Activated naive CD4-positive, alpha-beta T cell treated with anti-CD3 and anti-CD28 coated beads for 36 hours (primary cell): ENCODE results near the gene CIC. TPM values are rescaled to one million over a fixed set of nuclear protein-coding genes. Genes with fewer than 3 reads are reported as not detected.

Experiments used
- CTCF ChIA-PET: fragments of 350-600 bp; sonication (Branson Sonifier 250); formaldehyde crosslinking; loops from one replicate; lab custom pipeline; 2021; ENCODE audit warnings: antibody characterized with exemption; lab: Charles Lee
- DNase-seq: peaks from one replicate; pipeline ENCODE4 v3.0.0-alpha.2; 2020
- H3K27ac Mint-ChIP-seq: one replicate; pipeline ENCODE4 v1.8.0; 2021; ENCODE audit warnings: mild to moderate bottlenecking, mixed read lengths
- H3K27me3 Mint-ChIP-seq: one replicate; pipeline ENCODE4 v1.8.0; 2021; ENCODE audit warnings: low read depth, mixed read lengths
- H3K36me3 Mint-ChIP-seq: one replicate; pipeline ENCODE4 v1.8.0; 2021; ENCODE audit warnings: low read depth, mixed read lengths
- H3K4me1 Mint-ChIP-seq: one replicate; pipeline ENCODE4 v1.8.0; 2021; ENCODE audit warnings: low read depth, mixed read lengths
- H3K4me3 Mint-ChIP-seq: one replicate; pipeline ENCODE4 v1.8.0; 2021; ENCODE audit warnings: mild to moderate bottlenecking, moderate library complexity, mixed read lengths
- H3K9me3 Mint-ChIP-seq: one replicate; pipeline ENCODE4 v1.8.0; 2021; ENCODE audit warnings: mixed read lengths
- intact Hi-C: fragments of 100-400 bp; cut with micrococcal nuclease; formaldehyde crosslinking; loops from one replicate; pipeline ENCODE4 v1.15.1; 2023
- total RNA-seq, 2 experiments: library from RNA; stranded (reverse); gene quantifications; one replicate each; pipeline ENCODE4 v1.2.3, GENCODE V29; 2021

The CIC gene
- total RNA-seq, 2 experiments from 2014 or later = 60.2 to 61.5 TPM

DNA sequence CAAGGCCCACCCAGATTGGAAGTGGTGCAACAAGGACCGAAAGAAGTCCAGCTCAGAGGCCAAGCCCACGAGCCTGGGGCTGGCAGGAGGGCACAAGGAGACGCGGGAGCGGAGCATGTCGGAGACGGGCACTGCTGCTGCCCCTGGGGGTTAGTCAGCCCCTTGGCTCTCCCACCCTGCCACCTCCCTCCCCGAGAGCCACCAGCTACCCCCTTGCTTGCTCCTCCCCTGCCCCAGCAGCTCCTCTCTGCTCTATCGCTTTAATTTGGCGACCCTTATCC is 18.7 kb downstream of the CIC start:
- Mint-ChIP-seq H3K27me3 (no peaks in the 10 kb centered on the region), H3K27ac (no peak overlapping the region), H3K4me3 (no peak overlapping the region), H3K36me3 (peaks cover 9% of the 10 kb centered on the region), H3K9me3 (no peaks in the 10 kb centered on the region), H3K4me1 (peaks cover 22% of the 10 kb centered on the region)
- CTCF ChIA-PET = interaction anchor here (1.7 kb wide), 1 partner anchor 9 kb away, joined by 6 read pairs; no protein-coding TSS in a partner anchor
- DNase-seq = no peak
- intact Hi-C loops = no loop called here

DNA sequence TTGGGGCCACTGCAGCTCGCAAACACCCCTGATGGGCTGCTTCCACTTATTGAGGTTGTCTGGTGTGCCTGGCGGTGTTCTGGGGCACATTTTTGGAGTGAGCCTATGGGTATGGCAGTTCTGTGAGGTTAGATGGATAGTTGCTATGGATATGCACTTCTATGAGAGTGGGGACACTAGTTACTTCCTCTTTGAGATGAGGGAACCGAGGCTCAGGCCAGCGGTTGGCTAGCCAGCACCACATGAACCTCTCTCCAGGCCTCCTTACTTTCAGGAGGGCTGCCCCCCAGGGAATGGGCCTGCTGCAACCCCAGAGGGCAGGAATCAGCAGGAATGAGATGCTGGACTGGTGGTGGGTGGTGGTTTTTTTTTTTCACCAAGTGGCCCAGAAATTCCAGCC is 19.3 kb downstream of the CIC start:
- Mint-ChIP-seq H3K27ac (no peak overlapping the region), H3K9me3 (no peaks in the 10 kb centered on the region), H3K36me3 (peaks cover 9% of the 10 kb centered on the region), H3K27me3 (no peaks in the 10 kb centered on the region), H3K4me1 (peaks cover 22% of the 10 kb centered on the region), H3K4me3 (no peak overlapping the region)
- CTCF ChIA-PET = interaction anchor here (0.9 to 1.7 kb wide), 2 partner anchors 8 to 9 kb away, joined by 3 to 6 read pairs; no protein-coding TSS in a partner anchor
- DNase-seq = no peak
- intact Hi-C loops = no loop called here

DNA sequence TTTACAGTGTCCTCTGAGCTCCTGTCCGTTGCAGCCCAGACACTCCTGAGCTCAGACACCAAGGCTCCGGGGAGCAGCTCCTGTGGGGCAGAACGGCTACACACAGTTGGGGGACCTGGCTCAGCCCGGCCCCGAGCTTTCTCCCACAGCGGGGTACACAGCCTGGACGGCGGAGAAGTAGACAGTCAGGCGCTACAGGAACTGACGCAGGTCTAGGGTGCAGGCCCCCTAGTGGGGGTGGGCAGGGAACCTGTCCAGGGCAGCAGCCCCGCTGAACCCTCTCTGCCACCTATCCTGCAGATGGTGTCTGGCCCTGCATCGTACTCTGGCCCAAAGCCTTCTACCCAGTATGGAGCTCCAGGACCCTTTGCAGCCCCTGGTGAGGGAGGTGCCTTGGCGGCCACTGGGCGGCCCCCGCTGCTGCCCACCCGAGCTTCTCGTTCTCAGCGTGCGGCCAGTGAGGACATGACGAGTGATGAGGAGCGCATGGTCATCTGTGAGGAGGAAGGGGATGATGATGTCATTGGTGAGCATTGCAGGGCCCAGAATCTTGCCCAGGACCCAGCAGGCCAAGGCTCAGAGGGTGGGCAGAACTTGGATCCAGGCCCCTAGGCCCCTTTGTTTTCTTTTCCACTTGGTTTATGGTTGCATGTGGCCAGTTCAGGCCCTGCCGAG is 20.0 kb downstream of the CIC start:
- H3K9me3 Mint-ChIP-seq = no peaks in the 10 kb centered on the region
- no peaks in the 10 kb centered on the region for H3K27me3 Mint-ChIP-seq
- peaks cover 9% of the 10 kb centered on the region for H3K36me3 Mint-ChIP-seq
- CTCF ChIA-PET = interaction anchor here (0.6 to 0.9 kb wide), 2 partner anchors 10 to 125 kb away, joined by 3 read pairs; no protein-coding TSS in a partner anchor
- H3K27ac Mint-ChIP-seq = no peak overlapping the region
- H3K4me3 Mint-ChIP-seq = no peak overlapping the region
- intact Hi-C loops = no loop called here
- peaks cover 22% of the 10 kb centered on the region for H3K4me1 Mint-ChIP-seq
- no peak for DNase-seq

DNA sequence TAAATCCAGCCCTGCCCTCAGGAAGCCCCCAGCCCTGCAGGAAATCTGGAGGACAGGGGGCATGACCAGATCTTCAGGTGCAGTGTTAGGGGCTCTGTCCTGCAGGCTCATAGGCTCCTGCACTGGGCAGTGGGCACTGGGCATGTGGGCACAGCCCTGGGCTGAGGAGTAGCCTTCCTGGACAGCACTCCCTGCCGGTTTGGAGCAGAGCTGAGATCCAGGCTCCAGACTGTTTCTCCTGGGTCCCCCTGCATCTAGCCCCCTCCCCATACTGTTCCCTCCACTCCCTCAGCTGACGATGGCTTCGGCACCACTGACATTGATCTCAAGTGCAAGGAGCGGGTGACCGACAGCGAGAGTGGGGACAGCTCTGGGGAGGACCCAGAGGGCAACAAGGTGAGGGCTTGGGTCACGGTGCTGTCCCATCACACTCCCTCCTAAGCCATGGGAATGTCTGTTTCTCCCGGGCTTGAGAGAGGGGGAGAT is 20.5 kb downstream of the CIC start:
- no peak overlapping the region for H3K27ac Mint-ChIP-seq
- CTCF ChIA-PET = interaction anchor here (0.6 to 1.2 kb wide), 2 partner anchors 11 to 126 kb away, joined by 3 read pairs; no protein-coding TSS in a partner anchor
- H3K4me1 Mint-ChIP-seq = peaks cover 21% of the 10 kb centered on the region
- H3K36me3 Mint-ChIP-seq = peaks cover 9% of the 10 kb centered on the region
- no peak overlapping the region for H3K4me3 Mint-ChIP-seq
- intact Hi-C loops = no loop called here
- no peaks in the 10 kb centered on the region for H3K9me3 Mint-ChIP-seq
- DNase-seq = no peak
- H3K27me3 Mint-ChIP-seq = no peaks in the 10 kb centered on the region

DNA sequence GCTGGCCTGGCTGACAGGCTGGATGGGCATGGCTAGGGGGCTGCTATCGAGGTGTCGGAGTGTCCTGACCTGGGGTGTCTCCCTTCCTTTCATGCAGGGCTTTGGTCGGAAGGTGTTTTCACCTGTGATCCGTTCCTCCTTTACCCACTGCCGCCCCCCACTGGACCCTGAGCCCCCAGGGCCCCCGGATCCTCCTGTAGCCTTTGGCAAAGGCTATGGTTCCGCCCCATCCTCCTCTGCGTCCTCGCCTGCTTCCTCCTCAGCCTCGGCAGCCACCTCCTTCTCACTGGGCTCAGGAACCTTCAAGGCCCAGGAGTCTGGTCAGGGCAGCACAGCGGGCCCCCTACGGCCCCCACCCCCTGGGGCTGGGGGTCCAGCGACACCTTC is 21.1 kb downstream of the CIC start:
- DNase-seq = no peak
- intact Hi-C loops = no loop called here
- Mint-ChIP-seq H3K27ac (no peak overlapping the region), H3K27me3 (no peaks in the 10 kb centered on the region), H3K4me3 (no peak overlapping the region), H3K9me3 (no peaks in the 10 kb centered on the region), H3K4me1 (peaks cover 16% of the 10 kb centered on the region), H3K36me3 (peaks cover 9% of the 10 kb centered on the region)
- CTCF ChIA-PET = interaction anchor here (1.2 kb wide), 1 partner anchor 10 kb away, joined by 3 read pairs; no protein-coding TSS in a partner anchor

DNA sequence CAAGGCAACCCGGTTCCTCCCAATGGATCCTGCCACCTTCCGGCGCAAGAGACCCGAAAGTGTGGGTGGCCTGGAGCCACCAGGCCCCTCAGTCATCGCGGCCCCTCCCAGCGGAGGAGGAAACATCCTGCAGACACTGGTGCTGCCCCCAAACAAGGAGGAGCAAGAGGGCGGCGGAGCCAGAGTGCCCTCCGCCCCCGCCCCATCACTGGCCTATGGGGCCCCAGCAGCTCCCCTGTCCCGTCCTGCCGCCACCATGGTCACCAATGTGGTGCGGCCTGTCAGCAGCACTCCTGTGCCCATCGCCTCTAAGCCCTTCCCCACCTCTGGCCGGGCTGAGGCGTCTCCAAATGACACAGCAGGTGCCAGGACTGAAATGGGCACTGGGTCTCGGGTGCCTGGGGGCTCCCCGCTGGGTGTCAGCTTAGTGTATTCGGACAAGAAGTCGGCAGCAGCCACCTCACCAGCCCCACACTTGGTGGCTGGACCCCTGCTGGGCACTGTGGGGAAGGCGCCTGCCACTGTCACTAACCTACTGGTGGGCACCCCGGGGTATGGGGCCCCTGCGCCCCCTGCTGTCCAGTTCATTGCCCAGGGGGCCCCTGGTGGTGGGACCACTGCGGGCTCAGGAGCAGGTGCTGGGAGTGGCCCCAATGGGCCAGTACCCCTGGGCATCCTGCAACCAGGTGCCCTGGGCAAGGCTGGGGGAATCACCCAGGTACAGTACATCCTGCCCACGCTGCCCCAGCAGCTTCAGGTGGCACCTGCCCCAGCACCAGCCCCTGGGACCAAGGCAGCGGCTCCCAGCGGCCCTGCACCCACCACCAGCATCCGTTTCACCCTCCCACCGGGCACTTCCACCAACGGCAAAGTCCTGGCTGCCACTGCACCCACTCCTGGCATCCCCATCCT is 21.7 kb downstream of the CIC start:
- Mint-ChIP-seq H3K36me3 (peaks cover 9% of the 10 kb centered on the region), H3K27ac (peak overlapping the region; percentile 65), H3K4me3 (no peak overlapping the region), H3K9me3 (no peaks in the 10 kb centered on the region), H3K27me3 (no peaks in the 10 kb centered on the region), H3K4me1 (peaks cover 9% of the 10 kb centered on the region)
- CTCF ChIA-PET = interaction anchor here (1.2 to 2.3 kb wide), 2 partner anchors 9 to 11 kb away, joined by 3 to 6 read pairs; no protein-coding TSS in a partner anchor
- intact Hi-C loops = no loop called here
- DNase-seq = peak; percentile 40

DNA sequence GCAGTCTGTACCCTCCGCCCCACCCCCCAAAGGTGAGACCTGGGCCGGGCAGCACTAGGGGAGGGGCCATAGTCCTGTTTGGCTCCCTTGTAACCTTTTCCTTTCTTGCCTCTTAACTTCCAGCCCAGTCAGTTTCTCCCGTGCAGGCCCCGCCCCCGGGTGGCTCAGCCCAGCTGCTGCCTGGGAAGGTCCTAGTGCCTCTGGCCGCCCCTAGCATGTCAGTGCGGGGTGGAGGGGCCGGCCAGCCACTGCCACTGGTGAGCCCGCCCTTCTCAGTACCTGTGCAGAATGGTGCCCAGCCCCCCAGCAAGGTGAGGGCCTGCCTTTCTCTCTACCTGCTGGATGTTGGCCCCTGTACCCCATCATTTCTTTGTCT is 22.4 kb downstream of the CIC start:
- Mint-ChIP-seq H3K36me3 (peaks cover 9% of the 10 kb centered on the region), H3K9me3 (no peaks in the 10 kb centered on the region), H3K27ac (peak overlapping the region; percentile 65), H3K27me3 (no peaks in the 10 kb centered on the region), H3K4me1 (peaks cover 4% of the 10 kb centered on the region), H3K4me3 (no peak overlapping the region)
- intact Hi-C loops = no loop called here
- DNase-seq = no peak
- CTCF ChIA-PET = interaction anchor here (2.3 kb wide), 1 partner anchor 12 kb away, joined by 6 read pairs; no protein-coding TSS in a partner anchor

DNA sequence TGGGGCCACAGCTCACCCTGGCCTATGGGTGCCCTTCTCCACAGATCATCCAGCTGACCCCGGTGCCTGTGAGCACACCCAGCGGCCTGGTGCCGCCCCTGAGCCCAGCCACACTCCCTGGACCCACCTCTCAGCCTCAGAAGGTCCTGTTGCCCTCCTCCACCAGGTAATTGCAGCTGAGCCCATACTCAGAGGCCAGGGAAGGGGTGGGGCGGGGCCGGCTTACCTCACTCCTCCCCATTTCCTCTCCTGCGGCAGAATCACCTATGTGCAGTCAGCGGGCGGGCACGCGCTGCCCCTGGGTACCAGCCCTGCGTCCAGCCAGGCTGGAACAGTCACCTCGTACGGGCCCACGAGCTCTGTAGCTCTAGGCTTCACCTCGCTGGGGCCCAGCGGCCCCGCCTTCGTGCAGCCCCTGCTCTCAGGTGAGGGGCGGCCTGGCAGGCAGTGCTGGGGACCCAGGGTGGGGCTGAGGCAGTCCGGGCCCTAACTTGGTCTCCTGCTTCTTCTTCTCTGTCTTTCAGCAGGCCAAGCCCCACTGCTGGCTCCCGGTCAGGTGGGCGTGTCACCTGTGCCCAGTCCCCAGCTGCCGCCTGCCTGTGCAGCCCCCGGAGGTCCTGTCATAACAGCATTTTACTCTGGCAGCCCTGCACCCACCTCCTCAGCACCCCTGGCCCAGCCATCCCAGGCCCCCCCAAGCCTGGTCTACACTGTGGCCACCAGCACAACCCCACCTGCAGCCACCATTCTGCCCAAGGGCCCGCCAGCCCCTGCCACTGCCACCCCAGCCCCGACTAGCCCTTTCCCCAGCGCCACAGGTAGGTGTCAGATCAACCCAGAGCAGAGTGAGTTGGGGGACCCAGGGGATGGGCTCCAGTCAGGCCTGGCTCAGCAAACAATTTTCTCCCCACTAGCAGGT is 23.2 kb downstream of the CIC start:
- Mint-ChIP-seq H3K9me3 (no peaks in the 10 kb centered on the region), H3K27ac (no peak overlapping the region), H3K4me3 (no peak overlapping the region), H3K27me3 (no peaks in the 10 kb centered on the region), H3K4me1 (peaks cover 4% of the 10 kb centered on the region), H3K36me3 (peaks cover 9% of the 10 kb centered on the region)
- no peak for DNase-seq
- CTCF ChIA-PET = interaction anchor here (1.1 to 2.3 kb wide), 2 partner anchors 13 to 41 kb away, joined by 4 to 6 read pairs; no protein-coding TSS in a partner anchor
- intact Hi-C loops = no loop called here

DNA sequence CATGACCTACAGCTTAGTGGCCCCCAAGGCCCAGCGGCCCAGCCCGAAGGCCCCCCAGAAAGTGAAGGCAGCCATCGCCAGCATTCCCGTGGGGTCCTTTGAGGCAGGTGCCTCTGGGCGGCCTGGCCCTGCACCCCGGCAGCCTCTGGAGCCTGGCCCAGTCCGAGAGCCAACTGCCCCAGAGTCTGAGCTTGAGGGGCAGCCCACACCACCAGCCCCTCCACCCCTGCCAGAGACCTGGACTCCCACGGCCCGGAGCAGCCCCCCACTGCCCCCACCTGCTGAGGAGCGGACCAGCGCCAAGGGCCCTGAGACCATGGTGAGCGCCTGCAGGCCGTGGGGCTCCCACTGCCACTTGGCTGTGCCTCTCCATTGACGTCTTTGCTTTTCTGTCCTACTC is 23.9 kb downstream of the CIC start:
- Mint-ChIP-seq H3K27ac (no peak overlapping the region), H3K36me3 (peaks cover 9% of the 10 kb centered on the region), H3K4me1 (peaks cover 4% of the 10 kb centered on the region), H3K27me3 (no peaks in the 10 kb centered on the region), H3K4me3 (no peak overlapping the region), H3K9me3 (no peaks in the 10 kb centered on the region)
- no peak for DNase-seq
- CTCF ChIA-PET = interaction anchor here (0.6 to 2.3 kb wide), 4 partner anchors 14 to 191 kb away, joined by 3 to 6 read pairs (median 4); no protein-coding TSS in a partner anchor
- intact Hi-C loops = no loop called here

DNA sequence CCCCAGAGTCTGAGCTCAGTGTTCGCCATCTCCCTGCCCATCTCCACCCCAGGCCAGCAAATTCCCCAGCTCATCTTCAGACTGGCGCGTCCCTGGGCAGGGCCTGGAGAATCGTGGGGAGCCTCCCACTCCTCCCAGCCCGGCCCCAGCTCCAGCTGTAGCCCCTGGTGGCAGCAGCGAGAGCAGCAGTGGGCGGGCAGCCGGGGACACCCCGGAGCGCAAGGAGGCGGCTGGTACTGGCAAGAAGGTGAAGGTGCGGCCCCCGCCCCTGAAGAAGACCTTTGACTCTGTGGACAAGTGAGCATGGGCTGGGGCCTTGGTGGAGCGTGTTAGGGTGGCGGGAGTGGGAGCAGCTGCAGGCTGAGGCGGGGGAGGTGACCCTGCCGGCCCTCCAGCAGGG is 24.5 kb downstream of the CIC start:
- no peak overlapping the region for H3K4me3 Mint-ChIP-seq
- peaks cover 9% of the 10 kb centered on the region for H3K36me3 Mint-ChIP-seq
- CTCF ChIA-PET = interaction anchor here (0.6 to 1.1 kb wide), 3 partner anchors 38 to 191 kb away, joined by 3 to 4 read pairs (median 4); no protein-coding TSS in a partner anchor
- intact Hi-C loops = no loop called here
- peaks cover 4% of the 10 kb centered on the region for H3K4me1 Mint-ChIP-seq
- no peaks in the 10 kb centered on the region for H3K27me3 Mint-ChIP-seq
- DNase-seq = no peak
- no peak overlapping the region for H3K27ac Mint-ChIP-seq
- no peaks in the 10 kb centered on the region for H3K9me3 Mint-ChIP-seq

DNA sequence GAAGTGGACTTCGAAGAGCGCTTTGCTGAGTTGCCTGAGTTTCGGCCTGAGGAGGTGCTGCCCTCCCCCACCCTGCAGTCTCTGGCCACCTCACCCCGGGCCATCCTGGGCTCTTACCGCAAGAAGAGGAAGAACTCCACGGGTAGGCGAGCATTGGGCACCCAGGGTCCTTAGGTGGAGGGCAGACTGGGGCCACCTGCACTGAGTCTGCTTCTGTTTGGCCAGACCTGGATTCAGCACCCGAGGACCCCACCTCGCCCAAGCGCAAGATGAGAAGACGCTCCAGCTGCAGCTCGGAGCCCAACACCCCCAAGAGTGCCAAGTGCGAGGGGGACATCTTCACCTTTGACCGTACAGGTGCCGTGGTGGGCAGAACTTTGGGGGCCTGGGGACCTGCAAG is 24.9 kb downstream of the CIC start:
- Mint-ChIP-seq H3K4me3 (no peak overlapping the region), H3K27me3 (no peaks in the 10 kb centered on the region), H3K27ac (no peak overlapping the region), H3K36me3 (peaks cover 9% of the 10 kb centered on the region), H3K9me3 (no peaks in the 10 kb centered on the region), H3K4me1 (peaks cover 4% of the 10 kb centered on the region)
- intact Hi-C loops = no loop called here
- CTCF ChIA-PET = interaction anchor here (1.1 kb wide), 1 partner anchor 192 kb away, joined by 3 read pairs; no protein-coding TSS in a partner anchor
- no peak for DNase-seq
